Kidney (tissue), 14 donors: ENCODE results near the gene FAM180A. TPM values are rescaled to one million over a fixed set of nuclear protein-coding genes. Genes with fewer than 3 reads are reported as not detected.

ENCODE experiments used
- DNase-seq, 5 donors: peaks; one replicate each; pipeline ENCODE4 v3.0.0-alpha.2; 2013 to 2020
- FAIRE-seq: peaks from 2 replicates; lab custom pipeline; 2012; peaks lifted over from hg19 to GRCh38; lab: Jason Lieb, UNC
- H3K27ac ChIP-seq, 2 donors: one replicate each; pipeline ENCODE4 v1.7.0; 2013; ENCODE audit warnings: low read depth in 2 of 2, low read length in 2 of 2, inconsistent platforms in 1 of 2
- H3K27me3 ChIP-seq: one replicate; pipeline ENCODE4 v1.7.1; 2013; ENCODE audit warnings: low read length, inconsistent platforms; ENCODE audit not compliant: control insufficient read depth, insufficient read depth
- H3K36me3 ChIP-seq, 3 donors: one replicate each; pipeline versions ENCODE4 v1.7.0 to v1.7.1; 2013; ENCODE audit warnings: low read length in 3 of 3, control low read depth in 1 of 3, inconsistent platforms in 1 of 3; ENCODE audit not compliant: insufficient read depth in 3 of 3, control insufficient read depth in 2 of 3
- H3K4me1 ChIP-seq, 3 donors: one replicate each; pipeline versions ENCODE4 v1.7.0 to v1.7.1; 2013; ENCODE audit warnings: low read length in 3 of 3, inconsistent platforms in 1 of 3, low read depth in 1 of 3; ENCODE audit not compliant: control insufficient read depth in 2 of 3, insufficient read depth in 2 of 3
- H3K4me3 ChIP-seq, 3 donors: one replicate each; pipeline versions ENCODE4 v1.7.0 to v1.8.1; 2013; ENCODE audit warnings: low read length in 3 of 3, control low read depth in 1 of 3, inconsistent platforms in 1 of 3
- H3K9ac ChIP-seq, 3 donors: one replicate each; pipeline versions ENCODE4 v1.7.0 to v1.7.1; 2013; ENCODE audit warnings: low read length in 3 of 3, control low read depth in 1 of 3, inconsistent platforms in 1 of 3
- H3K9me3 ChIP-seq, 3 donors: one replicate each; pipeline versions ENCODE4 v1.7.0 to v1.7.1; 2013; ENCODE audit warnings: low read length in 3 of 3, control low read depth in 1 of 3, inconsistent platforms in 1 of 3; ENCODE audit not compliant: control insufficient read depth in 2 of 3, insufficient read depth in 1 of 3
- CTCF ChIP-seq: IDR thresholded peaks from 3 replicates; pipeline ENCODE4 v1.5.1; 2012; ENCODE audit warnings: mild to moderate bottlenecking, moderate library complexity, borderline replicate concordance; ENCODE audit not compliant: insufficient read depth; ENCODE audit errors: extremely low read depth
- intact Hi-C: fragments of 100-400 bp; cut with DNase I; formaldehyde crosslinking; loops from one replicate; pipeline ENCODE4 v1.11.1; 2022
- polyA plus RNA-seq: library from polyadenylated mRNA; stranded (reverse); fragments of 350-450 nt; fragmentation: Illumina TruSeq; extraction: RNeasy Lipid Tissue Mini Kit (QIAGEN cat#74804); gene quantifications from one replicate; pipeline ENCODE4 v1.2.3, GENCODE V29; 2014; ENCODE audit warnings: low read depth, low replicate concordance; ENCODE audit not compliant: insufficient read depth
- total RNA-seq: library from RNA; stranded (reverse); fragmentation: NEBNext Ultra II Directional; extraction: Animal tissue kit (Norgen Biotek cat#: 25700); gene quantifications from one replicate; pipeline ENCODE4 v1.2.1, GENCODE V29; 2021
- donor health status: control.
- donor health status: control.
- donor health status: control.
- donor health status: control.
- donor health status: control.
- donor health status: DM: yes; HTN: yes; CAD: no.
- donor health status: Normal renal cell carcinoma (clear cell type).

FAM180A gene
- total and polyA plus RNA-seq, 2 donors from 2014 or later = 1.7 to 2.2 TPM

- Histone ChIP-seq H3K36me3 (no peaks in the 10 kb centered on the region), H3K4me3 (no peak overlapping the region), H3K9ac (no peak overlapping the region), H3K4me1 (no peaks in the 10 kb centered on the region), H3K9me3 (no peaks in the 10 kb centered on the region), H3K27ac (no peak overlapping the region), H3K27me3 (no peaks in the 10 kb centered on the region)
- FAIRE-seq (no peak), DNase-seq (no peak)
- intact Hi-C loops = no loop called here
- no peak for TF ChIP-seq CTCF
Observed at GRCh38 chr7:135723411-135723810, 25.2 kb downstream of the FAM180A start.

GRCh38 chr7:135721198-135721820 lies 27.3 kb downstream of the FAM180A start:
- Histone ChIP-seq H3K27me3 (no peaks in the 10 kb centered on the region), H3K9me3 (no peaks in the 10 kb centered on the region), H3K36me3 (no peaks in the 10 kb centered on the region), H3K4me3 (no peak overlapping the region), H3K27ac (no peak overlapping the region), H3K9ac (no peak overlapping the region), H3K4me1 (no peaks in the 10 kb centered on the region)
- intact Hi-C loops = no loop called here
- TF ChIP-seq CTCF = no peak
- no peak for FAIRE-seq
- no peak for DNase-seq

- Histone ChIP-seq H3K4me1 (no peaks in the 10 kb centered on the region), H3K9ac (no peak overlapping the region), H3K36me3 (no peaks in the 10 kb centered on the region), H3K4me3 (no peak overlapping the region), H3K27ac (no peak overlapping the region), H3K27me3 (no peaks in the 10 kb centered on the region), H3K9me3 (no peaks in the 10 kb centered on the region)
- intact Hi-C loops = no loop called here
- no peak for FAIRE-seq
- no peak for TF ChIP-seq CTCF
- DNase-seq = no peak
Observed at GRCh38 chr7:135719688-135720087, 28.9 kb downstream of the FAM180A start.
